Measurements from ENCODE around the gene SPHKAP.

- TF ChIP-seq CTCF (IDR thresholded peaks at IDR 0.05) (no peak), POLR2A (IDR thresholded peaks at IDR 0.05) (no peak)
Observed at GRCh38 chr2:228083131-228083530, 98.4 kb downstream of the SPHKAP start.
